NB4 (cell line): ENCODE measurements around the gene SELENBP1.

Experiments
- MYC ChIP-seq: IDR thresholded peaks from 2 replicates; pipeline ENCODE4 v1.6.1; 2011; ENCODE audit warnings: low read depth, low read length
- POLR2A ChIP-seq: IDR thresholded peaks from 2 replicates; pipeline ENCODE4 v1.6.1; 2011; ENCODE audit warnings: mild to moderate bottlenecking; ENCODE audit not compliant: insufficient read length; ENCODE audit errors: extremely low read depth
- TF ChIP-seq, protein P1 (sequence below): IDR thresholded peaks from one replicate; pipeline ENCODE4 v1.5.1; 2012; ENCODE audit warnings: low read depth, low read length
- TF ChIP-seq, protein P2 (sequence below): IDR thresholded peaks from 2 replicates; pipeline ENCODE4 v1.6.1; 2011; ENCODE audit warnings: low read depth, low read length

DNA sequence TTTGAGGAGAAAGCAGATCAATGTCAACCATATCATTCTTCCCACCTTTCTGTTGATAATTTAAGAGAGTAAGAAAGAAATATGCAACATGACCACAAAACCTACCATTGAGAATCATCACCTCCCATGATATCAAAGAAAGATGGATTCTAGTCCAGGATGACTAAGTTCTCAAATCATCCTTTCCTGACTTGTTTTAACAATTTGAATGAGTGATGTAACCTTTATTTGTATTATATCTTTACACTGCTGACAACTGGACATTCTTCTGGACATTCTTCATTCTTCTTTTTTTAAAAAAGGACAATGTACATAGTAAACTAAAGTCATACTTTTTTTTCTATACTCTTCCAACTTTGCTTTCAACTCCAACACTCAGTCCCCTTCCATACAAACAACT lies 36.4 kb upstream of the SELENBP1 start:
- TF ChIP-seq, protein P1, sequence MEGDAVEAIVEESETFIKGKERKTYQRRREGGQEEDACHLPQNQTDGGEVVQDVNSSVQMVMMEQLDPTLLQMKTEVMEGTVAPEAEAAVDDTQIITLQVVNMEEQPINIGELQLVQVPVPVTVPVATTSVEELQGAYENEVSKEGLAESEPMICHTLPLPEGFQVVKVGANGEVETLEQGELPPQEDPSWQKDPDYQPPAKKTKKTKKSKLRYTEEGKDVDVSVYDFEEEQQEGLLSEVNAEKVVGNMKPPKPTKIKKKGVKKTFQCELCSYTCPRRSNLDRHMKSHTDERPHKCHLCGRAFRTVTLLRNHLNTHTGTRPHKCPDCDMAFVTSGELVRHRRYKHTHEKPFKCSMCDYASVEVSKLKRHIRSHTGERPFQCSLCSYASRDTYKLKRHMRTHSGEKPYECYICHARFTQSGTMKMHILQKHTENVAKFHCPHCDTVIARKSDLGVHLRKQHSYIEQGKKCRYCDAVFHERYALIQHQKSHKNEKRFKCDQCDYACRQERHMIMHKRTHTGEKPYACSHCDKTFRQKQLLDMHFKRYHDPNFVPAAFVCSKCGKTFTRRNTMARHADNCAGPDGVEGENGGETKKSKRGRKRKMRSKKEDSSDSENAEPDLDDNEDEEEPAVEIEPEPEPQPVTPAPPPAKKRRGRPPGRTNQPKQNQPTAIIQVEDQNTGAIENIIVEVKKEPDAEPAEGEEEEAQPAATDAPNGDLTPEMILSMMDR = no peak
- no peak for TF ChIP-seq POLR2A
- TF ChIP-seq, protein P2, sequence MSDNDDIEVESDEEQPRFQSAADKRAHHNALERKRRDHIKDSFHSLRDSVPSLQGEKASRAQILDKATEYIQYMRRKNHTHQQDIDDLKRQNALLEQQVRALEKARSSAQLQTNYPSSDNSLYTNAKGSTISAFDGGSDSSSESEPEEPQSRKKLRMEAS = no peak
- TF ChIP-seq MYC = no peak
